K562 (cell line): Measurements from ENCODE around the gene SCRN2. TPM values are rescaled to one million over a fixed set of nuclear protein-coding genes. Genes with fewer than 3 reads are reported as not detected.

ENCODE experiments used
- CBFB ChIP-seq: sonication (generic); formaldehyde crosslinking; IDR thresholded peaks from 2 replicates; pipeline ENCODE4 v1.4.0; 2020; ENCODE audit warnings: mild to moderate bottlenecking, missing genetic modification reagents
- FOXA3 ChIP-seq, 2 experiments: fragments of 450-650 bp in 1 of 2; sonication (generic) in 1 of 2; formaldehyde crosslinking; IDR thresholded peaks in 1 of 2; conservative IDR thresholded peaks in 1 of 2; 2 replicates each; pipeline versions ENCODE4 v1.4.0 to v1.8.0; 2020 to 2022; ENCODE audit warnings: mild to moderate bottlenecking in 2 of 2, missing genetic modification reagents in 1 of 2
- FOXJ2 ChIP-seq: fragments of 200-800 bp; sonication (Bioruptor generic); IDR thresholded peaks from 2 replicates; pipeline ENCODE4 v1.6.1; 2016; ENCODE audit warnings: missing genetic modification characterization, missing compliant biosample characterization
- GATAD2A ChIP-seq: fragments of 450-650 bp; IDR thresholded peaks from 2 replicates; pipeline ENCODE4 v1.6.1; 2017
- GTF2F1 ChIP-seq: IDR thresholded peaks from 2 replicates; pipeline ENCODE4 v1.6.1; 2011; ENCODE audit warnings: low read depth, low read length, improper control_type of control experiment
- HEY1 ChIP-seq: fragments of 250-450 bp; sonication (Bioruptor Pico); IDR thresholded peaks from 2 replicates; pipeline ENCODE4 v1.5.0; 2020; ENCODE audit warnings: mild to moderate bottlenecking, moderate library complexity, borderline replicate concordance
- MAFK ChIP-seq: IDR thresholded peaks from 2 replicates; pipeline ENCODE4 v1.6.1; 2011; ENCODE audit warnings: low read length, improper control_type of control experiment
- NCOA4 ChIP-seq: fragments of 450-650 bp; IDR thresholded peaks from 2 replicates; pipeline ENCODE4 v1.6.1; 2018; ENCODE audit warnings: mild to moderate bottlenecking; ENCODE audit not compliant: partially characterized antibody
- POU5F1 ChIP-seq: fragments of 150-350 bp; IDR thresholded peaks from 2 replicates; pipeline ENCODE4 v1.6.1; 2014; ENCODE audit warnings: borderline replicate concordance, low read length, low read depth, mild to moderate bottlenecking; ENCODE audit not compliant: partially characterized antibody
- RAD51 ChIP-seq: fragments of 450-650 bp; IDR thresholded peaks from 2 replicates; pipeline ENCODE4 v1.7.1; 2016; ENCODE audit warnings: low read depth, mild to moderate bottlenecking, borderline replicate concordance
- RBFOX2 ChIP-seq: fragments of 200-400 bp; formaldehyde crosslinking; IDR thresholded peaks from 2 replicates; pipeline ENCODE4 v1.6.1; 2017; ENCODE audit warnings: low read depth, mild to moderate bottlenecking, low read length, moderate library complexity
- XRCC4 ChIP-seq: IDR thresholded peaks from one replicate; pipeline ENCODE4 v1.6.1; 2011; ENCODE audit not compliant: insufficient read depth, insufficient read length; ENCODE audit errors: extremely low read depth
- XRCC5 ChIP-seq: fragments of 200-400 bp; formaldehyde crosslinking; IDR thresholded peaks from 2 replicates; pipeline ENCODE4 v1.6.1; 2017; ENCODE audit warnings: low read depth, mild to moderate bottlenecking, low read length
- ZBED1 ChIP-seq: IDR thresholded peaks from 2 replicates; pipeline ENCODE4 v1.6.1; 2014
- ZNF143 ChIP-seq: sonication (generic); formaldehyde crosslinking; IDR thresholded peaks from 2 replicates; pipeline ENCODE4 v1.9.0; 2022; ENCODE audit warnings: mild to moderate bottlenecking, missing genetic modification reagents
- ZNF174 ChIP-seq: fragments of 250-450 bp; sonication (Bioruptor Pico); IDR thresholded peaks from 2 replicates; pipeline ENCODE4 v1.4.0; 2020; ENCODE audit warnings: mild to moderate bottlenecking
- polyA plus RNA-seq, 8 experiments: library from polyadenylated mRNA; depleted of rRNA in 4 of 8; stranded (reverse) in 5 of 8; unstranded in 3 of 8; fragments of >200 nt; fragmentation: Nextera tagmentation in 2 of 8; fragmentation: Illumina TruSeq in 1 of 8; extraction: Ambion mirVana in 2 of 8; extraction: Trizol in 1 of 8; gene quantifications; 2 replicates each; pipeline versions ENCODE4 v1.2.1 to v1.2.3, GENCODE V29; 2011 to 2014; ENCODE audit warnings: inconsistent platforms in 1 of 8, missing spikeins in 1 of 8
- total RNA-seq, 7 experiments: library from RNA; depleted of rRNA in 6 of 7; stranded (reverse); fragments of >200 nt in 6 of 7; fragmentation: Illumina TruSeq in 2 of 7; extraction: Trizol in 2 of 7; gene quantifications; 2 replicates each; pipeline versions ENCODE4 v1.2.1 to v1.2.3, GENCODE V29; 2011 to 2021; ENCODE audit warnings: low replicate concordance in 1 of 7
- TF ChIP-seq, protein P1 (sequence below): IDR thresholded peaks from 2 replicates; pipeline ENCODE4 v1.6.1; 2011; ENCODE audit warnings: borderline replicate concordance, low read depth, mild to moderate bottlenecking, moderate library complexity, low read length; ENCODE audit not compliant: insufficient read depth, poor library complexity, severe bottlenecking
- TF ChIP-seq, protein P2 (sequence below): sonication (generic); formaldehyde crosslinking; IDR thresholded peaks from 2 replicates; pipeline ENCODE4 v1.8.1; 2023; ENCODE audit warnings: mild to moderate bottlenecking, missing genetic modification reagents
- TF ChIP-seq, protein P3 (sequence below), 2 experiments: fragments of 450-650 bp in 1 of 2; IDR thresholded peaks; 2 replicates each; pipeline ENCODE4 v1.6.1; 2011 to 2017; ENCODE audit warnings: low read depth in 2 of 2, antibody characterized with exemption in 1 of 2, borderline replicate concordance in 1 of 2, low read length in 1 of 2, mild to moderate bottlenecking in 1 of 2, mixed read lengths in 1 of 2; ENCODE audit not compliant: control insufficient read depth in 1 of 2
- TF ChIP-seq, protein P4 (sequence below): fragments of 250-450 bp; sonication (Bioruptor Pico); IDR thresholded peaks from 2 replicates; pipeline ENCODE4 v1.8.0; 2022; ENCODE audit warnings: moderate library complexity, mild to moderate bottlenecking, inconsistent platforms
- TF ChIP-seq, protein P5 (sequence below): fragments of 250-450 bp; sonication (Bioruptor Pico); IDR thresholded peaks from 2 replicates; pipeline ENCODE4 v1.9.0; 2021; ENCODE audit warnings: mild to moderate bottlenecking

SCRN2 gene
- total and polyA plus RNA-seq, 9 of the 15 experiments (the other 6 are each of a cell fraction or from before 2014, with no cell fraction given), result 0.25 to 32.9 (median 13.6) TPM

DNA sequence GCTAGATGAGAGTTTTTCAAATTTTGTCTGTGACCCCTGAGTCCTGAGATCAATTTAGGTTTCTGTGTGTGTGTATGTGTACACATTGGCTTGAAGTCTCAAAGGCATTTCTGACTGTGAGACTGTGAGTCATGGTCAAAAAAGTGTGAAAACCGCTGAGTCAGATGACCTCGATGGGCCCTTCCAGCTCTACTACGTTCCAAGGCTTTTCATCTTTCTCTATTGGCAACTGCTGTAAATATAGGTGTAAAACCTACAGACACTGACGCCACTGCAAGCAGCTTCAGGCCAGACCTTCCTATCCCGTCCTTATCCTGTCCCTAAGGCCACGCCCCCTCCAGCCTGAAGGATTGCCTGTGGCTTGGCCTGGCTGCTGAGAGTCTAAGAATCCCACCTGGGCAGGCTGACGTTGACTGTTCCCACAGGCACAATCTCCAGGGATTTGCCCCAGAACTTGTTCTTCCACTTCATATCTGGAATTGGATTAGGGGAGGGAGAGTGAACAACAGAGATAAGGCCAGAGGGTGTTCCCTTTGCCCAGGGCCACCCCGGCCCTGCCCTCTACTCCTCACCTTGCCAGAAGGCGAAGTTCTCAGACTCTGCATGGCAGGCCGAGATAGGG lies 30.8 kb downstream of the SCRN2 start (continued):
- TF ChIP-seq, protein P1, sequence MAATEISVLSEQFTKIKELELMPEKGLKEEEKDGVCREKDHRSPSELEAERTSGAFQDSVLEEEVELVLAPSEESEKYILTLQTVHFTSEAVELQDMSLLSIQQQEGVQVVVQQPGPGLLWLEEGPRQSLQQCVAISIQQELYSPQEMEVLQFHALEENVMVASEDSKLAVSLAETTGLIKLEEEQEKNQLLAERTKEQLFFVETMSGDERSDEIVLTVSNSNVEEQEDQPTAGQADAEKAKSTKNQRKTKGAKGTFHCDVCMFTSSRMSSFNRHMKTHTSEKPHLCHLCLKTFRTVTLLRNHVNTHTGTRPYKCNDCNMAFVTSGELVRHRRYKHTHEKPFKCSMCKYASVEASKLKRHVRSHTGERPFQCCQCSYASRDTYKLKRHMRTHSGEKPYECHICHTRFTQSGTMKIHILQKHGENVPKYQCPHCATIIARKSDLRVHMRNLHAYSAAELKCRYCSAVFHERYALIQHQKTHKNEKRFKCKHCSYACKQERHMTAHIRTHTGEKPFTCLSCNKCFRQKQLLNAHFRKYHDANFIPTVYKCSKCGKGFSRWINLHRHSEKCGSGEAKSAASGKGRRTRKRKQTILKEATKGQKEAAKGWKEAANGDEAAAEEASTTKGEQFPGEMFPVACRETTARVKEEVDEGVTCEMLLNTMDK, result no peak
- TF ChIP-seq ZBED1, result no peak
- no peak for TF ChIP-seq ZNF143 (CRISPR knock-in tag)
- no peak for TF ChIP-seq FOXJ2 (tag)
- TF ChIP-seq XRCC5, result no peak
- TF ChIP-seq GTF2F1, result no peak
- no peak for TF ChIP-seq RBFOX2
- TF ChIP-seq ZNF174 (CRISPR knock-in tag), result no peak
- no peak for TF ChIP-seq POU5F1
- TF ChIP-seq MAFK, result peak; percentile 92
- TF ChIP-seq, protein P2, sequence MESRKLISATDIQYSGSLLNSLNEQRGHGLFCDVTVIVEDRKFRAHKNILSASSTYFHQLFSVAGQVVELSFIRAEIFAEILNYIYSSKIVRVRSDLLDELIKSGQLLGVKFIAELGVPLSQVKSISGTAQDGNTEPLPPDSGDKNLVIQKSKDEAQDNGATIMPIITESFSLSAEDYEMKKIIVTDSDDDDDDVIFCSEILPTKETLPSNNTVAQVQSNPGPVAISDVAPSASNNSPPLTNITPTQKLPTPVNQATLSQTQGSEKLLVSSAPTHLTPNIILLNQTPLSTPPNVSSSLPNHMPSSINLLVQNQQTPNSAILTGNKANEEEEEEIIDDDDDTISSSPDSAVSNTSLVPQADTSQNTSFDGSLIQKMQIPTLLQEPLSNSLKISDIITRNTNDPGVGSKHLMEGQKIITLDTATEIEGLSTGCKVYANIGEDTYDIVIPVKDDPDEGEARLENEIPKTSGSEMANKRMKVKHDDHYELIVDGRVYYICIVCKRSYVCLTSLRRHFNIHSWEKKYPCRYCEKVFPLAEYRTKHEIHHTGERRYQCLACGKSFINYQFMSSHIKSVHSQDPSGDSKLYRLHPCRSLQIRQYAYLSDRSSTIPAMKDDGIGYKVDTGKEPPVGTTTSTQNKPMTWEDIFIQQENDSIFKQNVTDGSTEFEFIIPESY (CRISPR knock-in tag), result no peak
- no peak for TF ChIP-seq XRCC4
- TF ChIP-seq RAD51, result no peak
- 0 out of 2 replicates have a peak, but pooled peaks have one; percentile 60 for TF ChIP-seq GATAD2A
- TF ChIP-seq NCOA4, result no peak
- TF ChIP-seq HEY1 (CRISPR knock-in tag), result no peak
- TF ChIP-seq FOXA3 (CRISPR knock-in tag; conservative IDR thresholded peaks at IDR 0.05 in 1 of 2, IDR thresholded peaks at IDR 0.05 in 1 of 2), result peak in 1 of 2 experiments; percentile 64; a peak in 2 of 4 replicates
- TF ChIP-seq, protein P3, sequence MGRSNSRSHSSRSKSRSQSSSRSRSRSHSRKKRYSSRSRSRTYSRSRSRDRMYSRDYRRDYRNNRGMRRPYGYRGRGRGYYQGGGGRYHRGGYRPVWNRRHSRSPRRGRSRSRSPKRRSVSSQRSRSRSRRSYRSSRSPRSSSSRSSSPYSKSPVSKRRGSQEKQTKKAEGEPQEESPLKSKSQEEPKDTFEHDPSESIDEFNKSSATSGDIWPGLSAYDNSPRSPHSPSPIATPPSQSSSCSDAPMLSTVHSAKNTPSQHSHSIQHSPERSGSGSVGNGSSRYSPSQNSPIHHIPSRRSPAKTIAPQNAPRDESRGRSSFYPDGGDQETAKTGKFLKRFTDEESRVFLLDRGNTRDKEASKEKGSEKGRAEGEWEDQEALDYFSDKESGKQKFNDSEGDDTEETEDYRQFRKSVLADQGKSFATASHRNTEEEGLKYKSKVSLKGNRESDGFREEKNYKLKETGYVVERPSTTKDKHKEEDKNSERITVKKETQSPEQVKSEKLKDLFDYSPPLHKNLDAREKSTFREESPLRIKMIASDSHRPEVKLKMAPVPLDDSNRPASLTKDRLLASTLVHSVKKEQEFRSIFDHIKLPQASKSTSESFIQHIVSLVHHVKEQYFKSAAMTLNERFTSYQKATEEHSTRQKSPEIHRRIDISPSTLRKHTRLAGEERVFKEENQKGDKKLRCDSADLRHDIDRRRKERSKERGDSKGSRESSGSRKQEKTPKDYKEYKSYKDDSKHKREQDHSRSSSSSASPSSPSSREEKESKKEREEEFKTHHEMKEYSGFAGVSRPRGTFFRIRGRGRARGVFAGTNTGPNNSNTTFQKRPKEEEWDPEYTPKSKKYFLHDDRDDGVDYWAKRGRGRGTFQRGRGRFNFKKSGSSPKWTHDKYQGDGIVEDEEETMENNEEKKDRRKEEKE (IDR thresholded peaks at IDR 0.05; ENCODE audit: borderline replicate concordance in 1 of 2, control insufficient read depth in 1 of 2, low read depth in 2 of 2, low read length in 1 of 2), result no peak
- TF ChIP-seq CBFB (CRISPR knock-in tag), result no peak
- TF ChIP-seq, protein P4, sequence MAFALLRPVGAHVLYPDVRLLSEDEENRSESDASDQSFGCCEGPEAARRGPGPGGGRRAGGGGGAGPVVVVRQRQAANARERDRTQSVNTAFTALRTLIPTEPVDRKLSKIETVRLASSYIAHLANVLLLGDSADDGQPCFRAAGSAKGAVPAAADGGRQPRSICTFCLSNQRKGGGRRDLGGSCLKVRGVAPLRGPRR (CRISPR knock-in tag), result no peak
- TF ChIP-seq, protein P5, sequence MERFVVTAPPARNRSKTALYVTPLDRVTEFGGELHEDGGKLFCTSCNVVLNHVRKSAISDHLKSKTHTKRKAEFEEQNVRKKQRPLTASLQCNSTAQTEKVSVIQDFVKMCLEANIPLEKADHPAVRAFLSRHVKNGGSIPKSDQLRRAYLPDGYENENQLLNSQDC (CRISPR knock-in tag), result no peak
